ENCODE results near the gene NR4A3. TPM values are rescaled to one million over a fixed set of nuclear protein-coding genes. Genes with fewer than 3 reads are reported as not detected.

NR4A3 gene
- total RNA-seq, 4 donors from 2014 or later = 0.64 to 5.9 (median 2.9) TPM

GRCh38 chr9:99896119-99896518, 74.4 kb downstream of the NR4A3 start:
- DNase-seq (ENCODE audit: low spot score in 2 of 2) = no peak
- 94% methylated on average over 2 of the region's 2 CpGs for WGBS
- no peak overlapping the region for H3K4me3 ChIP-seq
- H3K9me3 ChIP-seq = no peaks in the 10 kb centered on the region
- no peaks in the 10 kb centered on the region for H3K4me1 ChIP-seq
- no peak overlapping the region for H3K27ac ChIP-seq
- H3K36me3 ChIP-seq = no peaks in the 10 kb centered on the region
- H3K27me3 ChIP-seq = no peaks in the 10 kb centered on the region
- no peak for TF ChIP-seq CTCF (IDR thresholded peaks at IDR 0.05)
- no peak for TF ChIP-seq EP300 (IDR thresholded peaks at IDR 0.05)
- no peak for TF ChIP-seq POLR2AphosphoS5 (IDR thresholded peaks at IDR 0.05)
- no peak for TF ChIP-seq POLR2A (IDR thresholded peaks at IDR 0.05)

DNA sequence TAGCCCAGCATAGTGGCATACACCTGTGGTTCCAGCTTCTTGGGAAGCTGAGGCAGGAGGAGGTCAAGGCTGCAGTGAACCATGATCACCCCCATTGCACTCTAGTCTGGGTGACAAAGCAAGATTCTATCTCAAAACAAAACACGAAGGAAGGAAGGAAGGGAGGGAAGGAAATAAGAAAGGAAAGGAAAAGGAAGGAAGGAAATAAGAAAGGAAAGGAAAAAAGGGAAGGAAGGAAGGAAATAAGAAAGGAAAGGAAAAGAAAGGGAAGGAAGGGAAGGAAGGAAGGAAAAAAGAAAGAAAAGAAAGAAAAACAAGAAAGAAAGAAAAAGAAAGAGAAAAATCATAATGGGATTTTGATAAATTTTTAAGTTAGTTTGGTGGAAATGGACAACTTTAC, 81.7 kb downstream of the NR4A3 start:
- Histone ChIP-seq H3K4me3 (no peak overlapping the region), H3K27me3 (no peaks in the 10 kb centered on the region), H3K9me3 (no peaks in the 10 kb centered on the region), H3K36me3 (no peaks in the 10 kb centered on the region), H3K27ac (no peak overlapping the region), H3K4me1 (peaks cover 20% of the 10 kb centered on the region)
- no peak for DNase-seq (ENCODE audit: low spot score in 2 of 2)
- no peak for TF ChIP-seq EP300 (IDR thresholded peaks at IDR 0.05)
- no peak for TF ChIP-seq POLR2A (IDR thresholded peaks at IDR 0.05)
- TF ChIP-seq CTCF (IDR thresholded peaks at IDR 0.05) = no peak
- no peak for TF ChIP-seq POLR2AphosphoS5 (IDR thresholded peaks at IDR 0.05)
- 75% methylated on average over 1 of the region's 1 CpG for WGBS

DNA sequence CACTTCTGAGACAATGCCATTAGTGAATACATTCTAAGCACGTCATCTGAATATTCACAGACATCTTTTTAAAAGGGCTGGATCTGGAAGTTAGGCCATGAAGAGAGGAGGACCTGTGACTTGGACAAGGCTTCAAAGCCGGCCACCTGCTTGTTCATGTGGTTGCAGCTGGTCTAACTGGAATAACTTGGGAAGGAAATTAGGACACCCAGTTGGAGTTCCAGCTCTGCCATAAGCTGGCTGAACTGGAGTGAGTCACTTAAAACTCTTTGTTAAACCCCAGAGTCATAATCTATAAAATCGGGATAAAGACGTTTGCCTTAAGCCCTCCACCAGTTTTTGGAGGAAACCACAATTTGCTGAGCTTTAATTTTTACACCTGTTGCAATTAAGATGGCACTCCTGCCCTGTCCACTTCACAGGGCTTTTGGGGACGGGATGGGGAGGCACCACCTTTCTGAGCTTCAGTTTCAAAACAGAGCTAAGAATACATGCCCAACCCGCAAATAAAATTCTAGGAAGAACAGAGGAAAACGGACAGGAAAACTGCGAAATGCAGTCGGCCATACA, 84.2 kb downstream of the NR4A3 start:
- peak overlapping the region; percentile 71 for H3K4me3 ChIP-seq
- 23% methylated on average over 9 of the region's 9 CpGs for WGBS
- peaks cover under 1% of the 10 kb centered on the region for H3K36me3 ChIP-seq
- H3K9me3 ChIP-seq = no peaks in the 10 kb centered on the region
- H3K27me3 ChIP-seq = no peaks in the 10 kb centered on the region
- no peak for TF ChIP-seq EP300 (IDR thresholded peaks at IDR 0.05)
- TF ChIP-seq POLR2A (IDR thresholded peaks at IDR 0.05) = no peak
- peak overlapping the region; percentile 99 for H3K27ac ChIP-seq
- DNase-seq (ENCODE audit: low spot score in 2 of 2) = no peak
- peaks cover 28% of the 10 kb centered on the region for H3K4me1 ChIP-seq

- Histone ChIP-seq H3K4me3 (peak within 1 kb of the TSS; percentile 71), H3K27me3 (no peaks in the 10 kb centered on the region), H3K9me3 (no peaks in the 10 kb centered on the region), H3K27ac (peak within 1 kb of the TSS; percentile 99), H3K36me3 (peaks cover 7% of the 10 kb centered on the region), H3K4me1 (peaks cover 28% of the 10 kb centered on the region)
- TF ChIP-seq POLR2AphosphoS5 (IDR thresholded peaks at IDR 0.05) (peak in 2 of 3 donors; percentile 8 to 65), EP300 (IDR thresholded peaks at IDR 0.05) (no peak), POLR2A (IDR thresholded peaks at IDR 0.05) (peak in 1 of 2 donors; percentile 67)
- peak; percentile 81 to 87 for DNase-seq (ENCODE audit: low spot score in 2 of 2)
- WGBS = 0% methylated on average over 37 of the region's 76 CpGs
Measured at GRCh38 chr9:99906403-99907207, 84.9 kb downstream of the NR4A3 start, which contains the start of gene STX17. TSS of gene STX17 (plus strand) at chr9:99906654. CDS start at chr9:99915240, 8,586 bp downstream.

GRCh38 chr9:99907208-99907532, 85.5 kb downstream of the NR4A3 start:
- Histone ChIP-seq H3K4me3 (peak overlapping the region; percentile 71), H3K9me3 (no peaks in the 10 kb centered on the region), H3K27me3 (no peaks in the 10 kb centered on the region), H3K4me1 (peaks cover 28% of the 10 kb centered on the region), H3K27ac (peak overlapping the region; percentile 99), H3K36me3 (peaks cover 12% of the 10 kb centered on the region)
- WGBS = 4% methylated on average over 9 of the region's 9 CpGs
- no peak for DNase-seq (ENCODE audit: low spot score in 2 of 2)
- TF ChIP-seq POLR2A (IDR thresholded peaks at IDR 0.05) = no peak
- no peak for TF ChIP-seq CTCF (IDR thresholded peaks at IDR 0.05)

DNA sequence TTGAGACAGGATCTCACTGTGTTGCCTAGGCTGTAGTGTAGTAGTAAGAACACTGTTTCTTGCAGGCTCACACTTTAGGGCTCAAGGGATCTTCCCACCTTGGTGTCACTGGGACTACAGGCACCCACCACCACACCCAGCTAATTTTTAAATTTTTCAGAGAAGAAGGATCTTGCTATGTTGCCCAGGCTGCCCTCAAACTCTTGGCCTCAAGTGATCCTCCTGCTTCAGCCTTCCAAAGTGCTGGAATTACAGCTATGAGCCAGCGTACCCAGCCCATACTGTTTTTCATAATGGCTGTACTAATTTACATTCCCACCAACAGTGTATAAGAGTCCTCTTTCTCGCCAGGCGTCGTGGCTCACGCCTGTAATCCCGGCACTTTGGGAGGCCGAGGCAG, 89.9 kb downstream of the NR4A3 start:
- H3K27me3 ChIP-seq = no peaks in the 10 kb centered on the region
- H3K4me3 ChIP-seq = no peak overlapping the region
- no peaks in the 10 kb centered on the region for H3K9me3 ChIP-seq
- over 99% methylated on average over 7 of the region's 7 CpGs for WGBS
- H3K36me3 ChIP-seq = peaks cover 25% of the 10 kb centered on the region
- no peak overlapping the region for H3K27ac ChIP-seq
- DNase-seq (ENCODE audit: low spot score in 2 of 2) = no peak
- peaks cover 20% of the 10 kb centered on the region for H3K4me1 ChIP-seq
- TF ChIP-seq EP300 (IDR thresholded peaks at IDR 0.05) = no peak
- TF ChIP-seq POLR2A (IDR thresholded peaks at IDR 0.05) = no peak
- TF ChIP-seq POLR2AphosphoS5 (IDR thresholded peaks at IDR 0.05) = no peak
- no peak for TF ChIP-seq CTCF (IDR thresholded peaks at IDR 0.05)
